ENCODE data around the gene KCNK7.

DNA sequence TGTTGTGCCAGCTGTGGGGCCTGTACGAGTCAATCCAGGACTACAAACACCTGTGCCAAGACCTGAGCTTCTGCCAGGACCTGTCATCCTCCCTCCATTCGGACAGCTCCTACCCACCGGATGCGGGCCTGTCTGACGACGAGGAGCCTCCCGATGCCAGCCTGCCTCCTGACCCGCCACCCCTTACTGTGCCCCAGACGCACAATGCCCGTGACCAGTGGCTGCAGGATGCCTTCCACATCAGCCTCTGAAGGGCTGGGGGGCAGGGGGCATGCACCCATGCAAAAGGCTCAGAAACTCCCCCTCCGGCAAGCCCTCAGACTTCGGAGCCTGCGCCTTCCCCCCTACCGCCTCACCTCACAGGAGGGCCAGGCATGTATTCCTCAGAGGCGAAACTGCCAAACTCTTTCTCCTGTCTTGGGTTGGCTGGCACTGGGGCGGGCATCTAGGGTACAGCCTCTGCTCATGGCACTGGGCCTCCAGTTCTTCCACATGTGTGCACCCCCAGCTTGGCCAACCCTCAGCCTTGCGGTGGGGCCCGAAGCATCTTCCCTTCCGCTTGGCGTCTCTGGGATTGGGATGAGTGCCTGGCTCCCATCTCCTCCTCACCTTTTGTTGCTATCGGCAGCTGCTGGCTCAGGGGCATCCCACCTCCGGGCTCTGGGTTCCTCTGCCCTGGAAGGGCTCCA lies 22.1 kb downstream of the KCNK7 start:
- TF ChIP-seq, protein P1, sequence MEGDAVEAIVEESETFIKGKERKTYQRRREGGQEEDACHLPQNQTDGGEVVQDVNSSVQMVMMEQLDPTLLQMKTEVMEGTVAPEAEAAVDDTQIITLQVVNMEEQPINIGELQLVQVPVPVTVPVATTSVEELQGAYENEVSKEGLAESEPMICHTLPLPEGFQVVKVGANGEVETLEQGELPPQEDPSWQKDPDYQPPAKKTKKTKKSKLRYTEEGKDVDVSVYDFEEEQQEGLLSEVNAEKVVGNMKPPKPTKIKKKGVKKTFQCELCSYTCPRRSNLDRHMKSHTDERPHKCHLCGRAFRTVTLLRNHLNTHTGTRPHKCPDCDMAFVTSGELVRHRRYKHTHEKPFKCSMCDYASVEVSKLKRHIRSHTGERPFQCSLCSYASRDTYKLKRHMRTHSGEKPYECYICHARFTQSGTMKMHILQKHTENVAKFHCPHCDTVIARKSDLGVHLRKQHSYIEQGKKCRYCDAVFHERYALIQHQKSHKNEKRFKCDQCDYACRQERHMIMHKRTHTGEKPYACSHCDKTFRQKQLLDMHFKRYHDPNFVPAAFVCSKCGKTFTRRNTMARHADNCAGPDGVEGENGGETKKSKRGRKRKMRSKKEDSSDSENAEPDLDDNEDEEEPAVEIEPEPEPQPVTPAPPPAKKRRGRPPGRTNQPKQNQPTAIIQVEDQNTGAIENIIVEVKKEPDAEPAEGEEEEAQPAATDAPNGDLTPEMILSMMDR (IDR thresholded peaks at IDR 0.05; ENCODE audit: poor library complexity): no peak
- TF ChIP-seq EZH2 (IDR thresholded peaks at IDR 0.05; ENCODE audit: borderline replicate concordance): no peak

All from hepatocyte (in vitro differentiated cells).